ENCODE measurements around the gene PPP1R3F. TPM values are rescaled to one million over a fixed set of nuclear protein-coding genes. Genes with fewer than 3 reads are reported as not detected.
A peak's percentile ranks its signal among the peaks of the same experiment; 100 is the strongest.

Gene PPP1R3F
- total RNA-seq, 1 donor from 2014 or later = 5.7 TPM

DNA sequence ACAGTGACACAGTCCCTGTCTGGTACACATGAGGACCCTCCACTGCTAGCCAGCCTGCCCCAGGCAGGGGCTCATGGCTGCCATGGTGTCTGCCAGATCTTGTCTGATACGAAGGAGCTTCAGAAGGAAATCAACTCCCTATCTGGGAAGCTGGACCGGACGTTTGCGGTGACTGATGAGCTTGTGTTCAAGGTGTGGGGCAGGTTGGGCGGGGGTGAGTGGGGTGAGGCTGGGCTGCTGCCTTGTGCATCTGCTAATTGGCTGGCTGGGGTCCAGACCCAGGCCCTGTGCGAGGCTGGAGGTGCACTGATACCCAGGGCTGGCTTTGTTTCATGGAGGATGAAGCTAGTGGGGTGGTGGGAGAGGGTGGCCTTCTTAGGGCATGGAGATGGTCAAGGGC is 20.5 kb upstream of the PPP1R3F start:
- DNase-seq (ENCODE audit: extremely low read depth, low read depth, low spot score) = no peak

DNA sequence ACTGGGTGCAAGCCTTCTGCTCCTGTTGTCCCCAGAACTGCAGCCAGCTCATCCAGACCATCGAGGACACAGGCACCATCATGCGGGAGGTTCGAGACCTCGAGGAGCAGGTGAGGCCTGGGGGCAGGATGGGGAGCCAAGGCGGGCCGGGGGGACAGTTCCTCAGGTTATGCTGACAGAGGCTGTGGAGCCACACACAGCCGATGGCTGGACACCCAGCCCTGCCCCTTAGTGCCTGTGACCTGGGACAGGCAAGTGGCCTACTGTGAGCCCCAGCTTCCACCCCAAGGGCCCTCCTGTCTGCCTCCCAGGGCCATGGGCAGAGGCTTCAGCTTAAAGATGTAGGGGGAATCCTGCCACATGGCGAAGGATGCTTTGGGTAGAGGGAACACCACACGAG is 20.0 kb upstream of the PPP1R3F start:
- no peak for DNase-seq (ENCODE audit: extremely low read depth, low read depth, low spot score)

DNA sequence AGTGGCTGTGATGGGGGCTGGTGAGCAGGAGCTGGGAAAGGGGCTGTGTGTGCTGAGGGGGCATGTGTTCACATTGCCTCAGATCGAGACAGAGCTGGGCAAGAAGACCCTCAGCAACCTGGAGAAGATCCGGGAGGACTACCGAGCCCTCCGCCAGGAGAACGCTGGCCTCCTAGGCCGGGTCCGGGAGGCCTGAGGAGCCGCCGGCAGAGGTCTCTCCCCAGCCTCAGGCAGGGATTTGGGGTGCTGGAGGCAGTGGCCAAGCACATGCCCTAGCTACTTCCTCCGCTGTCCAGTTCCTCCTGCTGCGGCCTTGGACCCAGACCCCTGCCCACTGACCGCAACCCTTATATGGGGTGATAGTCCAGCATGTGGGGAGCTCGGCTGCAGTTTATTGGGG is 19.5 kb upstream of the PPP1R3F start:
- no peak for DNase-seq (ENCODE audit: extremely low read depth, low read depth, low spot score)

DNA sequence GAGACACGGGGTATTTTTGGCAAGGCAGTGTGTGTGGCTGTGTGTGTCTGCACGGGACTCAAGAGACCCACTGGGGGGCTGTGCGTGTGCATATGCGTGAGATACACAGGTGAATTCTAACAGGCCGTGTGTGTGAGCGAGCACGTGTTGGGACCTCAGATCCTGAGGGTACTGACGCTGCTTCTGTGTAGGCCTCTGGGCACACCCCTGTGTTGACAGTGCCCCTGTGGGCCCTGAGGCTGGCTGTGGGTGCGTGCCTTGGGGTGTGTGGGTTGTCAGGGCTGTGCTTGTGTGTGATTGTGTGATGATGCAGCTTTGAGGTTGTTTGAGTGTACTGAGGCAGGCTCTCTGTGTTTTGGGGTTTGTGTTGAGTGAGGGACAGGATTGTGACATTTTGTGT is 19.0 kb upstream of the PPP1R3F start:
- no peak for DNase-seq (ENCODE audit: extremely low read depth, low read depth, low spot score)

DNA sequence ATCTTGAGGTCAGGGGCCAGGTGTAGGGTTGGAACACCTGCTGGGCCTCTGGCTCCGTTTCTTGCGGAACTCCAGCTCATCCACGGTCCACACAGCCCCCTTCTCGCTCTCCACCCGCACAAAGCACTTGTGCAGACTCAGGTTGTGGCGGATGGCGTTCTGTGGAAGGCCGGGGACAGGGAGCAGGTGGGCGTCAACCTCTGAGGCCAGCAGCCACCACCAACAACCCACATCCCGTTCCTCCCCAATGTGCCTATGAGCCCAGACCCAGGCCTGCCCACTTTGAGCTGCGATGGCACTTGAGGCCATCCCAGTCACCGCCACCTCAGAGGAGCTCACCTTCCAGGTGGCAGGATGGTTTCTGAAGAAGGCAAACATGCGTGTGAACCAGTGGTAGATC is 18.3 kb upstream of the PPP1R3F start:
- no peak for DNase-seq (ENCODE audit: extremely low read depth, low read depth, low spot score)

DNA sequence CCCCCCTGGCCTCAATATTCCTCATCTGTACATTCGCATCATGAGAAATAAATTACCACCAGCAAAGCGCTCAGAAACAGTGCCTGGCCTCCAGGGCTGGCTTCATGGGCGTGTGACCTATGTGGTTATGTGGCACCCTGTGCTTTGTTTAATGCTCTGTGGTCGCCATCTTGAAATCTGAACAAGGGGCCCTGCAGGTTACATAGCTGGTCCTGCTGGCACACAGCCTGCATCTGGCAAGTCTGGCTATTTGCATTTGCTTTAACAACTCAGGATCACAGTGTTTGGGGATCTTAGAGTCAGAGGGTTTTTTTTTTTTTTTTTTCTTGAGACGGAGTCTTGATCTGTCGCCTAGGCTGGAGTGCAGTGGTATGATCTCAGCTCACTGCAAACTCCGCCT is 15.0 kb upstream of the PPP1R3F start:
- no peak for DNase-seq (ENCODE audit: extremely low read depth, low read depth, low spot score)

DNA sequence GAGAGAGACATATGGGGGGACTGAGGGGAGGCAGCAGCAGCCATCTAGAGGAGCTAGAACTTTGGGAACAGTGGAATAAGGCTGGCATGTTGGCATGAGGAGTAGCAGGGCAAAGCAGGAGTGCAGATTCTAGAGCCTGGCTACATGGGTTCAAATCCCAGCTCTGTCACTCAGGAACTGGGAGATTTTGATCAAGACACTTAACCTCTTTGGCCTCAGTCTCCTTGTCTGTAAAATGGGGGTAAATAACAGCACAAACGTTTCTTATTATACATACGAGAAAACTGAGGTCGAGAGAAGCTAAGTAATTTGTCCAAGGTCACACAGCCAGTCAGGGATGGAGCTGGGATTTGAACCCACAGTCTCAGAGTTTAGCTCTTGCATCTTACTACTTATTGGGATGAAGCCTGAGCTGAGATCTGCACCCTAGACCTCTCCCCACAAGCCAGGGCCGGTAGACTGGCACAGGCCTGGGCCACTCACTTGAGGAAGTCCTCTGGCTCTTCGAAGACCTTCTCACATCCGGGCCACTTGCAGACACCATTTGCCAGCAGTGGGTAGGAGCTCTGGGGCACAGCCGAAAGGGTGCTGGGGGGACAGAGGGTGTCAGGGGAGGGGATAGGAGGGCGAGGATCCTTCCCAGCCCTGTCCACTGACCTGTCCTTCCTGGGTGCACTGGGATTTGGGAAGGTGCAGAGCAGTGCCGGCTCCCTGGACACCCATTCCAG is 13.2 kb upstream of the PPP1R3F start:
- no peak for DNase-seq (ENCODE audit: extremely low read depth, low read depth, low spot score)

DNA sequence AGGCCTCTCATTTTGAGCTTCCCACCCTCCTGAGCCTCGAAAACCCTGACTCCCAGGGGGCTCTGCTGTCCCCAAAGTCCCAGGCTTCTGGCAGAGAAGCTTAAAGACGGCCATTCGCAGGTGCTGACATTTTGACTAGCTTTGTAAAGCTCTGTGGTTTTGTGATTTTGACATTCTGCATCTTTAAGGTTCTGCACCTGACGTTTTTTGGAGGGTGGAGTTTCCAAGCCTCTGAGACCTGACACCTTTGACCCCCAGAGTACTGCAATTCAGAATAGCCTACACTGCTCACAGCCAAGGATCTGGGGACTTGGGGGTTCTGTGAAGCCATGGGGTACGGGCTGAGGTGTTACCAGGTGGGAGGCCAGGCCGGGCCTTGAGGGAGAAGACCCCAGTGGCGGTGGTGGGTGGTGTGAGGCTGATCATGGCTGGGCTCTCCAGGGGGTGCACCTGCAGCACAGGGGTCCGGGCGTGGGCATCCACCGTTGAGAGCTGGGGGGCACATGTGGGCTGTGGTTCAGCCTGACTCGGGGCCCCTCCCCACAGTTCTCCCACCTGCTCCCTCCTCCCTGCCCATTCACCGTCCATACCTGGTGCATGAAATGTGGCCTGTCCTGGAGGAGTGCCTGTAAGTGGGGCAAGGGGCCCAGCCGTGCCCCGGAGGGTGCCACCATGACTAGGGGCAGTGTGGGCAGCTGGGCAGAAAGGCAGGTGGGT is 12.4 kb upstream of the PPP1R3F start:
- no peak for DNase-seq (ENCODE audit: extremely low read depth, low read depth, low spot score)

DNA sequence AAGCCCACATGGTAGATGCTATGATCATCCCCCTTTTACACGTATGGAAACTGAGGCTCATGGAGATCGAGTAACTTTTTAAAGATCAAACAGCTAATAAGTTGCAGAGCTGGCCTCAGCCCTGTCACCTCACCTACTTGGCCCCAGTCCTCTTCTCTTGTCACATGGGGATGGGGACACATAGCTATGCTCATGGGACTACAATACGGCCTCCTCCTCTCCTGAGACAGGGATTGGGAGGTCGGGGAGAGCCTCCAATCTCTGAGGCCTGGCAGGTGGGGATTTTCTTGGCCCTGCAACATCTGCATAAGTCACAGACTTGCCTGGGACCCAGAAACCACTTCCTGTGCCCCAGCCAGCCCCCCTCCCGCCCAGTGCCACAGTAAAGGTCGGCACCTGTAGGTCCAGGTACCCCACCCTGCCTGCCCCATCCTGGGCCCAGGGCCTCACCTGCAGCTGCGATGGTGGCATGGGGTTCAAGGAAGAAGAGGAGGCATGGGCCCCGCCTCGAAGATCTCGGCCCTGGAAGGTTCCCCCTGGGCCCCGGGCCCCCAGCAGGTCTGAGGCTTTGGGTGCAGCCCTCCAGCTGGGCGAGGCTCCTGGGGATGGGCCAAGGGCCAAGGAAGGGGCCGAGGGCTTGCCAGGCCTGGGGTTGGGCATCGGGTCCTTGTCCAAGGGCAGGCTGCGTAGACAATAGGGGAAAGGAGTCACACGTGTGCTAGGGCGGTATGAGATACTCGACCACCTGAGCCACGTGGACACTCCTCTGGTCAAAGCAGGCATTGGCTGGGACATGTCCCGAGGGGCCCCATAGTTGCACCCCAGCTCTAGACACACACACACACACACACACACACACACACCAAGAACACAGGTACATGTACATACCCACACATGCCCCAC is 11.5 kb upstream of the PPP1R3F start:
- DNase-seq (ENCODE audit: extremely low read depth, low read depth, low spot score) = no peak

DNA sequence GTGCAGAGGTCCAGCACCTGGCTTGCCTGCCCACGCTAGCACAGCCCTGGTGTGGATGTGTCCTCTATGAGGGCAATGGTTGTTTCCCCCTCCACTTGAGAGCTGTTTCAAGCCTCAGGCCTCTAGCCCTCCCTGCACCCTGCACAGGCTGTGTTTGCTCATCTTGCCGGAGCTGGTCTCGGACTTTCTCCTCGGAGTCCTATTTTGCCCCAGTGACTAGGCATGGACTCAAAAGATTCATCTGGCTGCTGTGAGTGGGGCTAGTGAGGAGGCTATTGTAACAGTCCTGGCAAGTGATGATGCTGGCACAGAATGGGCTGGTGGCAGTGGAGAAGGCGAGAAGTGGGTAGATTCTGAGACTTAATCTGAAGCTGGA is 10.9 kb upstream of the PPP1R3F start:
- no peak for DNase-seq (ENCODE audit: extremely low read depth, low read depth, low spot score)

DNA sequence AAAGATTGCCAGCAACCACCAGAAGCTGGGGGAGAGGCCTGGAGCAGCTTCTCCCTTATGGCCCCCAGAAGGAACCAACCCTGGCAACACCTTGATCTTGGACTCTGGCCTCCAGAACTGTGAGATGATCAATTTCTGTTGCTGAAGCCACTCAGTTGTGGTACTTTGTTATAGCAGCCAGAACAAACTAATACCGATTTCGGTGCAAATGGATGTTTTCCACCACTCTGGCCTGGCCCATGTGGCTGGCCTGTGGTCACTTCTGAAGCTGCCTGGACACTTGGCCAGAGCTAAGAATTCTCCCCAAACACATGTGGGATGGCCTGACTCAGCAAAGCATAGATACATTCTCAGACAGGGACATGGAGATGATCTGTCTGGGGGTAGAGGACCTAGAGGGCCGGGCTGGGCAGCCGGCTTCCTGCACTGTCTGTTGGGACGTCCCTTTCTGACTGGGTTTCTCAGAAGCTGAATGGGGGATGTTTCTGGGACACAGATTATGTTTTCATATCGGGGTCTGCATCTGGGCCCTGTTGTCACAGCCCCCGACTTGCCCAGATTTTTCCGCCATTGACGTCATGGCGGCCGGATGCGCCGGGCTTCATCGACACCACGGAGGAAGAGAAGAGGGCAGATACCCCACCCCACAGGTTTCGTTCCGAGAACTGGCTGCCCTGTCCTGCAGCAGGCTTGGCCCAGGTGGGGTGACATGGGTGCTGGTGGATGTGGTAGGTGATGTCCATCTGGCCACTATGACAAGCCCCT is 9.2 kb upstream of the PPP1R3F start:
- no peak for DNase-seq (ENCODE audit: extremely low read depth, low read depth, low spot score)

DNA sequence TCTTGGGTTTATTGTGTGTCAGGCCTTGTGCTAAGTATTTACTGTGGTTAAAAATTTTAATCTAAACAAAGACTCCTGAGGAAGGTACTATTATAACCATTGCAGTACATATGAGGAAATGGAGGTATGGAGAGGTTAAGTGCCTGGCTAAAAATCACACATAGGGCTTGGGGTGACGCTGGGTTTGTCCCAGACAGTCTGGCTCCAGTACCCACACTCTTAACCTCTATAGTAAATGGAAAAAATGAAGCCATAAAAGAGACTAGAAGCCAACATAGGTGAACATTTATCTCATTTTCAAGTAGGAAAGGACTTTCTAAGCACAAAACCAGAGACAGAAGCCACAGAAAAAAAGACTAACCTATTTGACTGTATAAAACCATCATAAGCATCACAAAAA is 7.0 kb upstream of the PPP1R3F start:
- no peak for DNase-seq (ENCODE audit: extremely low read depth, low read depth, low spot score)

DNA sequence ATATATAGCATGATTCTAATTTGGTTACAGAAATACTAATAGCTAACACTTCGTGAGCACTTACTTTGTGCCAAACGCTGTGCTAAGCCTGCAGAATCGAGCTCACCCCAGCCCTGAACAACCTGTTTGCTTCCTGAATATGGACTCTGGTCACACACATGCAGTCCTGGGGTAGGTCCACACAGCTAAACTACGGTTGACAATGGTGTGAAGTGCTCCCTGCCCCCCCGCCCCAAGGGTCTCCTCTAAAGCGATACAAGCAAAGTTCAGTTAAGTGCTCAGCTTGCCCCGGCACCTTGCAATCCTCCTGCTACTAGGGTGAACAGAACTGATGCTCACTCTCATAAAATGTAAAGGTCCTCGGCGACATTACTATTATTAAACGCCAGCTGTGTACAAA is 6.0 kb upstream of the PPP1R3F start:
- DNase-seq (ENCODE audit: extremely low read depth, low read depth, low spot score) = no peak

DNA sequence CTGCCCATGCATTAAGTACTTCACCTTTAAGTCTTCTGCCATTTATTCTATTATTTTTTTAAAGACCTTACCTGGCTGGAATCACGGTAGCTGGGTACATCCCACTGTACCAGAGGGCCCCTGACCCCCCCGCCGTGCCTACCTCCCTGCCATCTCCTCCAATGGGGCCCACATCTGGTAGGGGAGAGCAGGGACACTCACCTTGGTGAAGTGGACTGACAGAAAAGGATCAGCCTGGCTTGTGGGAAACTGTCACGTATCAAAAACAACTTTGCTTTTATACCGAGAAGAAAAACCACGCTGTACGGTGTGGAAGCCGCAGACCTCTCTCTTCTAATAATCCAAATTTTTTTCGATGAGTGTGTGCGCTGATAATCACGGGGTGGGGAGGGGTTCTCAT is 5.1 kb upstream of the PPP1R3F start, which contains the start of gene FOXP3:
Gene FOXP3 (minus strand): TSS at position 251 of the 400 bp plus-strand sequence. CDS start 6,205 bp downstream, outside the sequence.
- DNase-seq (ENCODE audit: extremely low read depth, low read depth, low spot score) = no peak

DNA sequence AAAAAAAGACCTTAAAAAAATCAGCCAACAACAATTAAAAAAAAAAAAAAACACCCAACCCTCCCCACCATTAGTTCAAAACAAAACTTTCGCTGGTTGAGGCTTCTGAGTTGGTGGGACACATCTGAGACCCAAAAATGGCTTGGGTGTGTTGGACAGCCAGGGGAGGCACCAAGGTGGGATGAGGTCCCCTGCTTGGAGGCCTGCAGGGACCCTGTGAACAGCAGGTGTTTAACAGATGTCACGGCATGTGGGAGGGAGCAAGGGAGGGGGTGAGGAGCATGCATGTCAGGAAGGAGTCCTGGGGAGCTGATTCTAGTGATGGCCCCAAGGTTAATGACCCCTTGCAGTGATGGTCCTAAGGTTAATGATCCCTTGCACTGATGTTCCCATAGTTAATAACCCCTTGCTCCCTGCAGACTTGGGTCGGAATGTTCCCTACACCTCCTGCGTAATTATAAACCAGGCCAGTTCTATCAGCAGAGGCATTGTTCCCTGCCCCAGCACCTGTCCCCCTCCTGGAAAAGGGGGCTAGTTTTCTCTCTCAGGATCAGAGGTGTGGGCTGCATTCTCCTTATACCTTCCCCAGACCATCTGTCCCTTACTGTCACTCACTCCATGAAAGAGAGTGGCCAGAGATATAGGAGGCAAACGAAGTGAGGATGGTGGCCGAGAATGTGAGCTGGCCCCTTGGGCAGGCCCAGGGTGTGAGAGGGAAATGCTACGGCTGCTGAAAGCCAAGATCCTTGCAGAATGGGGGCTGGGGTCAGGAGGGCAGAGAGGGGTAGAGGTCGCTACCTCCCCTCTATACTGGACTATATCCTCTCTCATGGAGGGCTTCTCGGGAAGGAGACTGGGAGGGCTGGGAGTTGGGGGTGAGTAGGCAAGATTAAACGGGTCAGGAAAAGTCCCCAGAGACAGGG is 2.8 kb upstream of the PPP1R3F start:
- no peak for DNase-seq (ENCODE audit: extremely low read depth, low read depth, low spot score)

DNA sequence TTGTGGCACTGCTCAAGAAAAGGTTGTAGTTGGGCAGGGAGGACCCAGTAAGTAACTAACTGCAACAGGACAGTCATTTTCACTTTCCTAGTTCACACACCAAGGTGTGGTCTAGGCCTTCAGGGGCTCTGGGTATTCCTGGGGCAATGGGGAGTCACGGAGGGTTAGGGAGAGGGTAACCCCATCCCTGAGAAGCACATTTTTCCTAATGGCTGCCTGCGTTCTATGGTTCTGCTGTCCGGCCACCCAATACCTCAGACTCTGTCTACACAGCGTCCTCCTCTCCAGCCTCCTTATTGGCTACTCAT is 937 bp upstream of the PPP1R3F start:
- no peak for DNase-seq (ENCODE audit: extremely low read depth, low read depth, low spot score)

DNA sequence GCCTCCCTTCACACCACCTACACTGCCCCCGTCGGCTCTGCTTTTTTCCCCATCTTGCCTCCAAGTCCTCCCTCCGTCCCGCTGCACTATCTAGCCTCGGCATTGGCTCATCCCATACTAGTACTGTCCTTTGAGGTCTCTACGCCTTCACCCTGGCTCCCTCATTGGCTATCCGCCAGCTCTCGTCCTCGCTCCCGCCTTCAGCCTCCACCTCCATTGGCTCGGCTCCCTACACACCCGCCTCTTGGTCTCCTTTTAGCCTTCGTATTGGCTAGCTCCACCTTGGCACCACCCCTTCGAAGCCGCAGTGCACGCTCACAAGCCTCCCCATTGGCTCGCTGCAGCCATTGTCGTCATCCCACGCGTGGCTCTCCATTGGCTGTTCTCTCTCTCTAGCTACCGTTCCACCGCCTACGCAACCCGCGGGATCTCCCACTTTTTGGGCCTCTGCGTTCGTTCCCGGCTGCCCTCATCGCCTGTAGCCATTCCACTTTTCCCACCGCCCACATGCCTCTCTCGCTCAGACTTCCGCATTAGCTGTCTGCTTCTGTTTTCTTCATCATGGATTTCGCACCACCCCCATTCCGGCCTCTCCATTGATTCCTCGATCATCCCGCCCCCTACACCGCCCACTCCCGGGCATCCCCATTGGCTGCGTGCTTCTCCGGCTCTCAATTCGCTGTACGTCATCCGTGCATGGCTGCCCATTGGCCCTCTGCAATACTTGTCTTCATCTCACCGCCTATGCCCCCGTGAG is 405 bp upstream of the PPP1R3F start:
- DNase-seq (ENCODE audit: extremely low read depth, low read depth, low spot score) = peak; percentile 77

DNA sequence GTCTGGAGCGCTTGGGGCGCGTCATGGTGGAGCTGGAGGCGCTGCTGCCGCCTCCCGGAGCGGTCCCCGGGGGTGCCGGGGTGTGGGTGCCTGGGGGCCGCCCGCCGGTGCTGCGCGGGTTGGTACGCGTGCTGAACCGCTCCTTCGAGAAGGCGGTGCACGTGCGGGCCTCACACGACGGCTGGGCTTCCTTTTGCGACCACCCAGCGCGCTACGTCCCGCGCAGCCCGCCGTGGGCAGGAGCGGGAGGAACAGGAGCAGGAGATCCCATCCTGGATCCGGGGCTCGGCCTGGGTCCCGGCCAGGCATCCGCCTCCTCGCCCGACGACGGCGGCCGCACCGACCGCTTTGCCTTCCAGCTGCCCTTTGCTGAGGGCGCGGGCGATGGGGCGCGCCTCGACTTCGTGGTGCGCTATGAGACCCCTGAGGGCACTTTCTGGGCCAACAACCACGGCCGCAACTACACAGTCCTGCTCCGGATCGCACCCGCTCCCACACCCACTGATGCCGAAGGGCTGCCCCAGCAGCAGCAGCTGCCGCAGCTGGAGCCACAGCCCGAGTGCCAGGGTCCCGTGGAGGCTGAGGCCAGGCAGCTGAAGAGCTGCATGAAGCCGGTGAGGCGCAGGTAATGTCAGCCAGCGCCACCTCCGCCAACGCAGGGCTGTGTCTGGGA is 792 bp downstream of the PPP1R3F start:
- DNase-seq (ENCODE audit: extremely low read depth, low read depth, low spot score) = no peak

DNA sequence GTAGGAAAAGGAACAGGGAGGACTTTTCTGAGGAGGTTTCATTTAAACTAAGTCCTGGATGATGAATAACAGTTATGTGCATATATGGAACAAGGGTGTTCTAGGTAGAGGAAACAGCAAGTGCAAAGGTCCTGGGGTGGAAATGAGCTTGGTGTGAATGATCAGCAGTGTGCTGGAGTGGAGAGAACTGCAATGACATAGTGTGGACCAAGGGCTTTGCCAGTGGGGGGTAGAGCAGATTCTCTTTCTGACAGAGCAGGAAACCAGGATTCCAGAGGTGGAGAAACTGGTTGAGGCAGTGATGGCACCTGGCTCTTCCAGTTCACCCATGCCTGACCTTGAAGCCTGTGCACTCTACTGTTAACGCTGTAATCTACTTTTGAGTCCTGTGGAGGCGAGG is 1.7 kb downstream of the PPP1R3F start:
- no peak for DNase-seq (ENCODE audit: extremely low read depth, low read depth, low spot score)
